ENCODE data around the gene AGFG2.

AGFG2 gene, protein sequence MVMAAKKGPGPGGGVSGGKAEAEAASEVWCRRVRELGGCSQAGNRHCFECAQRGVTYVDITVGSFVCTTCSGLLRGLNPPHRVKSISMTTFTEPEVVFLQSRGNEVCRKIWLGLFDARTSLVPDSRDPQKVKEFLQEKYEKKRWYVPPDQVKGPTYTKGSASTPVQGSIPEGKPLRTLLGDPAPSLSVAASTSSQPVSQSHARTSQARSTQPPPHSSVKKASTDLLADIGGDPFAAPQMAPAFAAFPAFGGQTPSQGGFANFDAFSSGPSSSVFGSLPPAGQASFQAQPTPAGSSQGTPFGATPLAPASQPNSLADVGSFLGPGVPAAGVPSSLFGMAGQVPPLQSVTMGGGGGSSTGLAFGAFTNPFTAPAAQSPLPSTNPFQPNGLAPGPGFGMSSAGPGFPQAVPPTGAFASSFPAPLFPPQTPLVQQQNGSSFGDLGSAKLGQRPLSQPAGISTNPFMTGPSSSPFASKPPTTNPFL

GRCh38 chr7:100538654-100539435 lies at the start of gene AGFG2:
TSS of gene AGFG2 (plus strand) at chr7:100539203. CDS start at chr7:100539347, 144 bp downstream.
- TF ChIP-seq GATA3 (IDR thresholded peaks at IDR 0.05; ENCODE audit: low read depth, low read length) = no peak
- TF ChIP-seq GATA2 (IDR thresholded peaks at IDR 0.05; ENCODE audit: low read depth, low read length) = no peak

DNA sequence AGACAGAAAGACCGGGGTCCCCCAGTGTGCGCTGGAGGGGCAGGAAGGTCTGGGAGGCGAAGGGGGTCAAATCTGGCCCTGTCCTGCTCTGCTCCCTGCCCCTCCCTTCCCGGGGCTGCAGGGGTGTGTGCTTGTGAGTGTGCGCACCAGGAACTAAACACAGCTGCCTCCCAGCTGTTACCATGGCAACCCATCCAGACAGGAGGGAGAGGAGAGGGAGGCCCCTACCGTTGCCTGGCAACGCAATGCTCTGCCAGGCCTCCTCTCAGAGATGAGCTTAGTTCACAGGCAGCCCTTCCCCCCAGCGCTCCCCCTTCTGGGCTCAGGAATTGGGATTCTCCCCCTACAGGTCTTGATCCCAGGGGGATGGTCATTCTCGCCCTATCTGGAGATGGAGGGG lies 49.2 kb upstream of the AGFG2 start:
- TF ChIP-seq GATA3 (IDR thresholded peaks at IDR 0.05; ENCODE audit: low read depth, low read length) (no peak), GATA2 (IDR thresholded peaks at IDR 0.05; ENCODE audit: low read depth, low read length) (no peak)

DNA sequence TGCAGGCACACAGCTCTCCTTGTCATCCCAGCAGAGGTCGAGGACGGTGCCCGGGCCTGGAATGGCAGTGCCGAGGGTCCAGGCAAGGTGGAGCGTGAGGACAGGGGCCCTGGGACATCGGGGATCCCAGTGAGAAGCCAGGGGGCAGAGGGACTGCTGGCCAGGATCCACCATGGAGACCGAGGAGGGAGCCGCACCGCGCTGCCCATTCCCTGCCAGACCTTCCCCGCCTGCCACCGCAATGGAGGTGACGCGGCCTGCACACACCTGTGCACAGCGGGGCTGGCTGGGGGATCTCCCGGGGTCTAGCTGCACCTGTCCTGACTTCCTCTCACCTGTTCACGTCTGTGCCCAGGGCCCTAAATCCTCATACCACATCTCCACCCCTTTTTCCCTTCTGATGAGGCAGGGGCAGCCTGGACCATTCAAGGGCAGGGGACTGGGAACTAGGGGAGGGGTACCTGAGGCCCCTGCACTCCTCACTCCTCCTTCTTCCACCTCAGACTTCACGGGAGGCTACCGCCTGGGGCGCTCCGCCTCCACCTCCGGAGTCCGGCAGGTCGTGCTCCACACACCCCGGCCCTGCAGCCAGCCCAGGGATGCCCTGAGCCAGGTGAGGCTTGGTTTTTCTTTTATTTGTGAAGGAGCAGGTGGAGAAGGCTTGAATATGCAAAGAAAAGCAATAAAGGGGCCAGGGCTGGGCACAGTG lies 48.4 kb upstream of the AGFG2 start:
- TF ChIP-seq GATA2 (IDR thresholded peaks at IDR 0.05; ENCODE audit: low read depth, low read length) (no peak), GATA3 (IDR thresholded peaks at IDR 0.05; ENCODE audit: low read depth, low read length) (no peak)

- no peak for TF ChIP-seq GATA2 (IDR thresholded peaks at IDR 0.05; ENCODE audit: low read depth, low read length)
These were observed 47.8 kb upstream of the AGFG2 start for GRCh38 chr7:100491192-100491578.

GRCh38 chr7:100492738-100493475 lies 46.1 kb upstream of the AGFG2 start:
- TF ChIP-seq GATA2 (IDR thresholded peaks at IDR 0.05; ENCODE audit: low read depth, low read length) = no peak
- TF ChIP-seq GATA3 (IDR thresholded peaks at IDR 0.05; ENCODE audit: low read depth, low read length) = no peak

- TF ChIP-seq GATA2 (IDR thresholded peaks at IDR 0.05; ENCODE audit: low read depth, low read length) = no peak
- no peak for TF ChIP-seq GATA3 (IDR thresholded peaks at IDR 0.05; ENCODE audit: low read depth, low read length)
These were observed 45.3 kb upstream of the AGFG2 start for GRCh38 chr7:100493476-100494264.

- TF ChIP-seq GATA2 (IDR thresholded peaks at IDR 0.05; ENCODE audit: low read depth, low read length) = no peak
- no peak for TF ChIP-seq GATA3 (IDR thresholded peaks at IDR 0.05; ENCODE audit: low read depth, low read length)
These were observed 42.5 kb upstream of the AGFG2 start for GRCh38 chr7:100496509-100496908.

GRCh38 chr7:100504887-100505611 lies 34.0 kb upstream of the AGFG2 start:
- no peak for TF ChIP-seq GATA3 (IDR thresholded peaks at IDR 0.05; ENCODE audit: low read depth, low read length)
- no peak for TF ChIP-seq GATA2 (IDR thresholded peaks at IDR 0.05; ENCODE audit: low read depth, low read length)

DNA sequence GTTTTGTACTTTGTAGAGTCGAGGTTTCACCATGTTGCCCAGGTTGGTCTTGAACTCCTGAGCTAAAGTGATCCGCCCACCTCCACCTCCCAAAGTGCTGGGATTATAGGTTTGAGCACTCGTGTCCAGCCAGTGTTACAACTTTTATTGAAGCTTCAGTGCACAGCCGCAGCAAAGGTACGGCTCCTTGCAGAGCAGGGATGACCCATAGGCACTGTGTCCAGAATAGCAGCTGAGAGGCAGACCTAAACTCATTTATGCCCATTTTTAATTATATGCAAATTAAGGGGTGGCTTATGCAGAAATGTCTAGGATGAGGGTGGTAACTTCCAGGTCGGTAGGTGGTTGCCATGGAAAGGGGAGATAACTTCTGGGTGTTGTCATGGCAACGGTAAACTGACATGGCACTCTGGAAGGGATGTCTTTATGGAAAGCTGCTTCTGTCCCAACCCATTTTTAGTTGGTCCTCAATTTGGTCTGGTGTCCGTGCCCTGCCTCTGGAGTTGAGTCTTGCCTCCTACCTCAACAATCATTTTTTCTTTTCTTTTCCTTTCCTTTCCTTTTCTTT lies 32.6 kb upstream of the AGFG2 start:
- TF ChIP-seq GATA2 (IDR thresholded peaks at IDR 0.05; ENCODE audit: low read depth, low read length) = no peak
- TF ChIP-seq GATA3 (IDR thresholded peaks at IDR 0.05; ENCODE audit: low read depth, low read length) = no peak

DNA sequence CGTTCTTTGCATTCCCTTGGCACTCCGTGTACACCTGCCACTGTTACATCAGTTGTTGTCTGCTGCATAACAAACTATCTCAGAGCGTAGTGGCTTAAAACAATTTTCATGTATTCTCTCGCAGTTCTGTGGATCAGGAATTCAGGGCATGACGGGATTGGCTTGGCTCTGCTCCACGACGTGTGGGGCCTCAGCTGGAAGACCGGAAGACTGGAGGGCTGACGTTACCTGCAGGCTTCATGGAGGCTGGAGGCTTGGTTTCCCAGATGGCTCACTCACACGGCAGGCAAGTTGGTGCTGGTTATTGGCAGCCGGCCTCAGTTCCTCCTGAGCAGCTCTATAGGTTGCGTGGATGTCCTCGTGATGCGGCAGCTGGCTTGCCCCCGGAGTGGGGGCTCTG lies 29.8 kb upstream of the AGFG2 start:
- no peak for TF ChIP-seq GATA3 (IDR thresholded peaks at IDR 0.05; ENCODE audit: low read depth, low read length)
- no peak for TF ChIP-seq GATA2 (IDR thresholded peaks at IDR 0.05; ENCODE audit: low read depth, low read length)

- no peak for TF ChIP-seq GATA2 (IDR thresholded peaks at IDR 0.05; ENCODE audit: low read depth, low read length)
- no peak for TF ChIP-seq GATA3 (IDR thresholded peaks at IDR 0.05; ENCODE audit: low read depth, low read length)
These were observed 28.4 kb upstream of the AGFG2 start for GRCh38 chr7:100510437-100511239.

All from SH-SY5Y (cell line).